Right ventricle myocardium inferior (tissue), 1 donor: ENCODE measurements around the gene RPS26. TPM values are rescaled to one million over a fixed set of nuclear protein-coding genes. Genes with fewer than 3 reads are reported as not detected.
"Not testable (repeated sequence)": the region's sequence is repeated elsewhere in the genome, so short reads cannot be mapped to it uniquely, and the experiment has no call there.

Experiments
- ATAC-seq: fragments of 200-7000 bp; cut with Tn5 transposase; one replicate; pipeline ENCODE4 v1.9.1; 2020; ENCODE audit warnings: mild to moderate bottlenecking, moderate library complexity
- DNase-seq: peaks from one replicate; pipeline ENCODE4 v3.0.0; 2021; ENCODE audit errors: missing footprints
- intact Hi-C: fragments of 100-400 bp; cut with DNase I; formaldehyde crosslinking; loops from one replicate; pipeline ENCODE4 v1.11.0; 2022
- total RNA-seq: library from RNA; stranded (reverse); fragmentation: NEBNext Ultra II Directional; extraction: Animal tissue kit (Norgen Biotek cat#: 25700); gene quantifications from one replicate; pipeline ENCODE4 v1.2.1, GENCODE V29; 2021
- donor health status: DM: no; HTN: yes; CAD: no; lungs with severe emphysema.

RPS26 gene
- total RNA-seq, 1 donor from 2014 or later = 35.5 TPM

DNA sequence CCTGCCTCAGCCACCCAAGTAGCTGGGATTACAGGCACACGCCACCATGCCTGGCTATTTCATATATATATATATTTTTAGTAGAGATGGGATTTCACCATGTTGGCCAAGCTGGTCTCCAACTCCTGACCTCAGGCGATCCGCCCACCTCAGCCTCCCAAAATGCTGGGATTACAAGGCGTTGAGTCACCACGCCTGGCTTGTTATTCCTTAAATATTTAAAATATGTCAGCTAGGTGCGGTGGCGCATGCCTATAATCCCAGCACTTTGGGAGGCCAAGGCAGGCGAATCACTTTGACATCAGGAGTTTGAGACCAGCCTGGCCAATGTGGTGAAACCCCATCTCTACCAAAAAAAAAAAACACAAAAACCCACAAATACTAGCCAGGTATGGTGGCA lies 18.2 kb downstream of the RPS26 start:
- DNase-seq, ATAC-seq, intact Hi-C loops: not testable (repeated sequence)

DNA sequence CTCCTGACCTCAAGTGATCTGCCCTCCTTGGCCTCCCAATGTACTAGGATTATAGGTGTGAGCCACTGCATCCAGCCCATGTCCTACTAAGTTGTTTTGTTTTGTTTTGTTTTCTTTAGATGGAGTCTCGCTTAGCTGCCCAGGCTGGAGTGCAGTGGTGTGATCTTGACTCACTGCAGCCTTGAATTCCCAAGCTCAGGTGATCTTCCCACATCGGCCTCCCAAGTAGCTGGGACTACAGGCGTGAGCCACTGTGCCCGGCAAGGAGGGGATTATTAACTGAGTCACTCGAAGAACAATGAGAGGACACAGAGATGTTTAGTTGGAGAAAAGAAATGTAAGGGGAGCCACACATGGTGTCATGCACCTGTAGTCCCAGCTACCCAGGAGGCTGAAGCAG lies 20.3 kb downstream of the RPS26 start:
- intact Hi-C loops = no loop called here
- ATAC-seq = no peak
- DNase-seq = no peak

DNA sequence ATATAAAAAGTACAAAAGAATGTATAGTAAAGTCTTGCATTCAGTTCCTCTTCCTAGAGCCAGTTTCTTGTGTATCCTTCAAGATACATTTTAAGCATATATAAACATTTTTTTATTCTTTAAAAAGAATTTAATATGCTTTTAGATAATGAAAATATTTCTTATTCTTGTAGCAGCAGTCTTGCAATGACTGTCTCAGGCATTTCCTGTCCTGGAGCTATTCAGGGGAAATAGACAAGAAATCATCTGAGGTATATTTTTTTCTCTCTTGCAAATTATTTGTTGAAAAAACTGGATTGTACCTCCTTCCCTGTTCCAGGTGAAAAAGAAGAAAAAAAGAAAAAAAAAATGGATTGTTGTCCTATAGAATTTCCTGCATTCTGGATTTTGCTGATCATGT lies 21.3 kb downstream of the RPS26 start:
- intact Hi-C loops = no loop called here
- no peak for DNase-seq
- ATAC-seq = no peak

DNA sequence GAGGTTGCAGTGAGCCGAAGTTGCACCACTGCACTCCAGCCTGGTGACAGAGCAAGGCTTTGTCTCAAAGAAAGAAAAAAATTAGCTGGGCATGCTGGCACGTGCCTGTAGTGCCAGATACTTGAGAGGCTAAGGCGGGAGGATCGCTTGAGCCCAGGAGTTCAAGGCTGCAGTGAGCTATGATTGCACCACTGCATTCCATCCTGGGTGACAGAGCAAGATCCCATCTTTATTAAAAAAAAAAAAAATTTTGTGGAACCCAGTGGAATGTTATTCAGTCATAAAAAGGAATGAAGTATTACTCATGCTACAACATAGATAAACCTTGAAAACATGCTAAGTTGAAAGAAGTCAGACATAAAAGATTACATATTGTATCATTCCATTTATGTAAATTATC lies 29.9 kb downstream of the RPS26 start:
- ATAC-seq = no peak
- intact Hi-C loops = no loop called here
- DNase-seq = no peak

DNA sequence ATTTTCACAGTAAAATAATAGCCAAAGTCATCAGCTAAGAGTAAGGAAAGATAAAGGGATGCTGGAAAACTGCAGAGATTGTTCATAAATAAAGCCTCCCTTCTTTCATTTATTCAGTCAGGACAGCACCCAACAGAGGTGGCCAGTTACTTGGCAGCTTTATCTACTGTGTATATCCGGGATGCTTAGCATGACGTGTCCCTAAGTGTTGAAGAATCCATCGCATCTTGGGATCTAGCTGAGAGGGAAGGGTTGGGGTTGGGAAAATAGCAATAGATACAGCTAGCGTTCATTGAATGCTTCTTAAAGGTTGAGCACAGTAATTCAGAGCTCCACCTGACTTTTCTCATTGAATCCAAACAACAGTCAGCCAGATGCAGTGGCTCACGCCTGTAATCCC lies 32.7 kb downstream of the RPS26 start:
- DNase-seq = no peak
- intact Hi-C loops = no loop called here
- no peak for ATAC-seq

DNA sequence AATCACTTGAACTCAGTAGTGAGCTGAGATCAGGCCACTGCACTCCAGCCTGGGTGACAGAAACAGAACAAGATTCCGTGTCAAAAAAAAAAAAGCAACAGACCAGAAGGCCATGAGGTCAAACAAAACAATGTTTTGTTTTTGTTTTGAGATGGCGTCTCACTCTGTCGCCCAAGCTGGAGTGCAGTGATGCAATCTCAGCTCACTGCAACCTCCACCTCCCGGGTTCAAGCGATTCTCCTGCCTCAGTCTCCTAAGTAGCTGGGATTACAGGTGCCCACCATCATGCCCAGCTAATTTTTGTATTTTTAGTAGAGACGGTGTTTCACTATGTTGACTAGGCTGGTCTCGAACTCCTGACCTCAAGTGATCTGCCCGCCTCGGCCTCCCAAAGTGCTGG lies 36.2 kb downstream of the RPS26 start:
- DNase-seq, ATAC-seq, intact Hi-C loops: not testable (repeated sequence)

DNA sequence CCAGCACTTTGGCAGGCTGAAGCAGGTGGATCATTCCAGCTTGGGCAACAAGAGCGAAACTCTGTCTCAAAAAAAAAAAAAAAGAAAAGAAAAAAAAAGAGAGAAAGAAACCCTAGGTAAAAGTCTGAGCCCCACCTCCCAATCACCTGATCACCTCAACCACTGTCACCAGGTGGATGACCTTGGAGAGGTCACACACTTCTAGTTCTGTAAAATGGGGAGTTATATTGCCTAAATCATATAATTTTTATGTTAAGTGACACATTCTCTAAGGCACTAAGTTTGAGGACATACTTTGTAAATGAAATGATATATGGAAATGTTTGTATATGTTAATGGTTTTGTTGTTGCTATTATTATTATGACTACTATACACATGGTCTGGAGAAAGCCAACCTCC lies 36.7 kb downstream of the RPS26 start:
- ATAC-seq (no peak), DNase-seq (no peak)
- intact Hi-C loops = no loop called here

DNA sequence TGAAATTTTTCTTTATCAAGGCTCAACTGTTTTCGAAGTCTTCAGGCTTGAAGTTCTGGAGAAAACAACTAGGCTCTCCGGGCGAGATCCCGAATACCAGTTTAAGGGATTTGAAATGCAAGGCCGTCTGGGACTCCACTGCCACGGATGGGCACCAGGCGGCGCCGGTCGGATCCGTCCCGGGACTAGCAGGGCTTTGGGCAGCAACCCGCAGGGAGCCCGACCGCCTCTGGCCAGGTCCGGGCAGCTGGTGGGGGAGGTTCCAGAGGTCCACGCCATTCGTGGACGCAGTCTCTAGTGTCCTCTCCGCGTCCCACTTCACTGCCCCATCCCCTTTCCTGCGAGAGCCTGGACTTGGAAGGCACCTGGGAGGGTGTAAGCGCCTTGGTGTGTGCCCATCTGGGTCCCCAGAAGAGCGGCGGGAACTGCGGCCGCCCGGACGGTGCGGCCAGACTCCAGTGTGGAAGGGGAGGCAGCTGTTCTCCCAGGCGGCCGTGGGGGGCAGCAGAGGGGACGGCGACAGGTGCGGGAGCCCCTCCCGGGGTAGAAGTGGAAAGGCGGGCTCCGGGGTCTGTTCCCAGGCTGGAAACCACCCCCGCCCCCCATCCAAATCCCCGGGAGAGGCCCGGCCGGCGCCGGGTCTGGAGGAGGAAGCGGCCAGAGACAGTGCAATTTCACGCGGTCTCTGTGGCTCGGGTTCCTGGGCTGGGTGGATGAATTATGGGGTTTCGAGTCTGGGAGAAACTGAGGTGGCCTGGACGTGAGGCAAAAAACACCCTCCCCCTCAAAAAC lies 37.4 kb downstream of the RPS26 start:
- DNase-seq (peak; percentile 89), ATAC-seq (peak; percentile 87)
- intact Hi-C loops = loop anchor here (1.0 kb wide), 2 partner anchors 25 to 37 kb away; partner anchors contain the start of genes PA2G4 and RPL41

DNA sequence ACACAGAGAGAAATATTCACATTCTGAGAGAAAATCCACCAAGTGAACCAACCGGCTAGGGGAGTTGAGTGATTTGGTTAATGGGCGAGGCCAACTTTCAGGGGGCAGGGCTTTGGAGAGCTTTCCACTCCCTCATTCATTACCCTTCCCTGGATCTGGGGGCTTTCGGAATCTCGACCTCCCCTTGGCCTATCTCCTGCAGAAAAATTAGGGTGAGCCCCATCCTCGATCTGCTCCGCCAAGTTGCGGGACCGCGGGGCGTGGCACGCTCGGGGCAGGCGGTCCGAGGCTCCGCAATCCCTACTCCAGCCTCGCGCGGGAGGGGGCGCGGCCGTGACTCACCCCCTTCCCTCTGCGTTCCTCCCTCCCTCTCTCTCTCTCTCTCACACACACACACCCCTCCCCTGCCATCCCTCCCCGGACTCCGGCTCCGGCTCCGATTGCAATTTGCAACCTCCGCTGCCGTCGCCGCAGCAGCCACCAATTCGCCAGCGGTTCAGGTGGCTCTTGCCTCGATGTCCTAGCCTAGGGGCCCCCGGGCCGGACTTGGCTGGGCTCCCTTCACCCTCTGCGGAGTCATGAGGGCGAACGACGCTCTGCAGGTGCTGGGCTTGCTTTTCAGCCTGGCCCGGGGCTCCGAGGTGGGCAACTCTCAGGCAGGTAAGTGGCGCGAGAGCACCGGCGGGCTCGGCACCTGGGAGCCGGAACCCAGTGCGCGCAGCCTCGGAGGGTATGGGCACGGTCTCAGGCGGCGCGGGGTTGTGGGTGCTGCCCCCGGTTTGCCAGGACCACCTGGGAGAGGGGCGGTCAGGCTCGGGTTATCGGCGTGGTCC lies 38.2 kb downstream of the RPS26 start, which contains the start of gene ERBB3:
Gene ERBB3 (plus strand): TSS at position 443 of the 833 bp plus-strand sequence. CDS start 136 bp downstream, at position 579.
- intact Hi-C loops = loop anchor here (1.0 kb wide), 2 partner anchors 24 to 36 kb away; partner anchors contain the start of genes PA2G4 and RPL41
- peak; percentile 85 for DNase-seq
- peak; percentile 87 for ATAC-seq

DNA sequence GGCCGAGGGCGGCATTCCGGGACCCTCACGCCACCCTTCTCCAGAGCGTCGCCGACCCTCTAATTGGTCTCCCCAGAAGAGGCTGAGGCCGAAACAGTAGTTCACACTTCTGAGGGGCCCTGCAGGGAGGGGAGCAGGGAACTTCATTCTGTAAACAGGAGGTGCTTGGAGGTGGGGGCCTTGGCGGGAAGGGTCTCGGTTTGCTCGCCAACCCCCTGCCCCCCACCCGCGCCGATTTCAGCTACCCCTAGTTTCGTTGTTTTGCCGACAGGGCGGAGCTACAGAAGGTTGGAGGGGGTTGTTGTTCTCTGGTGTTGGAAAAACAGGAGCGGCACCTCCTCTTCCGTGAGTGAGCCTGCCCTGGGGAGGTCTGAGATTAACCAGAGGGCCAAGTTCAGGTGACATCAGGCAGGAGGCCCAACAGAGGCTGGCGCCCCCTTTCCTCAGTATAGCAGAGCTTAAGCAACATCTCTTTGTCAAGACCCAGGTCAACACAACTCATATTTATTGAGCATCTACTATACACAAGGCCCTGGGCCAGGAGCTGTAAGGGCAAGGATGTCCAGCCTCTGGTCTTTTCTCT lies 38.9 kb downstream of the RPS26 start:
- ATAC-seq (no peak), DNase-seq (no peak)
- intact Hi-C loops = no loop called here

DNA sequence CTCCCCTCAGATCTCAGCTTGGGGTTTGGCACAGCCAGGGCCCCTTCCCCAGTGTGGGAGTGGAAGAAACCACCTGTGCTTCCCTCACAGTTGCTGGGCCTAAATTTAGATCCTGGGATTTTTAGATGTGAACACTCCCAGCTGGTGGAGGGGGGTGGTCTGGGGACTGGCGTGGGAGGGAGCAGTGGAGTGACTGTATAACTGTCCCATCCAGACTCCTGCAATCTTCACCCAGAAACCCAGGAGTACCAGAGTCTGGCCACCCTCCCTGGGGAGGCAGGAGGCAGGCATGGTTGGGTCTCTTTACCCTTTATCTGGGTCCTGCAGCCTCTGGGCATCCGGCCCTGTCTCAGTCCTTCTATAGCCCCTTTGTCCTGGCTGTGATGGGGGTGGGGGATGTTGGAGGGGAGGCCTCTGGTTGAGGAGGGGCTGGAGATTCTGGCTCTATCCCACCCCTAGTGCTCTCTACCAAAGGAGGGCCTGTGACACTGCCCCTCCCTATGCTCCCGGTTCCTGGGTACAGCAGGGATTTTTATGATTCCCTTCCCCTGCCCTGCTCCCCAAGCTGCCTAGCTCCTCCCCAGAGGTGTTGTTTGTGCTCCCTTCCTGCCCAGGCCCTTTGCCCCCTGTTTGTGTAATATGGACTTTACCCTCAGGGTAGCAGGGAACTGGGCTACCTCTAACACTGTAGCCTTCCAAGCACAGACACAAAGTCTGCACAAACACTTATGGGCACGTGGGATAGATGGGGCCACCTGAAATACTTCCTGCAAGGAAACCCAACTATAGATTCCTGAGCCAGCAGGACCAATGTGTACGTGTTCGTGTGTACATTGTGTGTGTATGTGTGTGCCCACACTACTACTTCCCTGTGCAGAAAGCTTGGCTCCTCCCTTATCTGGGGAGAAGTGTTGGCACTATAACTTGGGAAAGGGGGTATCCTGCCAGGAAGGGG lies 40.0 kb downstream of the RPS26 start:
- ATAC-seq (no peak), DNase-seq (no peak)
- intact Hi-C loops = no loop called here

DNA sequence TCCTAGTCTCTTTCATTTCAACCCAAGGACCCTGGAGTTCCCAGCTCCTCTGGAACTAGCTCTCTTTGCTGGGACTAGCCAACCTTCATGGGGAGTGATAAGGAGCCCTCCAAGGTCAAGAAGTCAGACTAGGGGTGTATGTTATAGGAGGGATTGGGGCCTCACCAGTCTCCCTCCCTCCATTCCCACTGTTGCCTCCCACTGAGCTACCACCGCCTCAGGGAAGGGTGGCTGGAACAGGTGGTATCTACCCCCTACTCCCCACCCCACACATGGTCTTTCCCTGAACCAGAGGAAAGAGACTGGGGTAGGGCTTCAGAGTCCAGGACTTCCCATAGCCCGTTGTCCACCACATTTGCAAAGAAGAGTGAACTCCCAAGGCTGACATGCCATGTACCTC lies 40.7 kb downstream of the RPS26 start:
- intact Hi-C loops = no loop called here
- ATAC-seq (no peak), DNase-seq (no peak)

DNA sequence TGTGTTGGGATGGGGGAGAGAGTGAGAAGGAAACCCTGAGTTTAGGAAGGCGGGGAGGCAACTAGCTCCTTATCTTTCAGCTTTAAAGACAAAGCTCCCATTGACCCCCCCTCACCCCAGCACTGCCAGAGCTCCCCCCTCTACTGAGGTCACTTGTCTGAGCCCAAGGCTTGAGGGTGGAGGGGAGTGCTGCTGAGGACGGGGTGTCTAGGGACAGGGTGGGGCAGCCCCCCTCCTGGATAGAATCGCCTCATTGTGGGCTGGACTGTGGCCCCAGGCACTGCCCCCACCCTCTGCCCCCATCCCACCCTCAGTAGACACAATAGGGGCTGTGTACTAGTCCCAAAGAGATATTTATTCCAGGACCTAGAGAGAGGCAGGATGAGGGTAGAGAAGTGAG lies 41.2 kb downstream of the RPS26 start:
- intact Hi-C loops = no loop called here
- no peak for DNase-seq
- ATAC-seq = no peak

DNA sequence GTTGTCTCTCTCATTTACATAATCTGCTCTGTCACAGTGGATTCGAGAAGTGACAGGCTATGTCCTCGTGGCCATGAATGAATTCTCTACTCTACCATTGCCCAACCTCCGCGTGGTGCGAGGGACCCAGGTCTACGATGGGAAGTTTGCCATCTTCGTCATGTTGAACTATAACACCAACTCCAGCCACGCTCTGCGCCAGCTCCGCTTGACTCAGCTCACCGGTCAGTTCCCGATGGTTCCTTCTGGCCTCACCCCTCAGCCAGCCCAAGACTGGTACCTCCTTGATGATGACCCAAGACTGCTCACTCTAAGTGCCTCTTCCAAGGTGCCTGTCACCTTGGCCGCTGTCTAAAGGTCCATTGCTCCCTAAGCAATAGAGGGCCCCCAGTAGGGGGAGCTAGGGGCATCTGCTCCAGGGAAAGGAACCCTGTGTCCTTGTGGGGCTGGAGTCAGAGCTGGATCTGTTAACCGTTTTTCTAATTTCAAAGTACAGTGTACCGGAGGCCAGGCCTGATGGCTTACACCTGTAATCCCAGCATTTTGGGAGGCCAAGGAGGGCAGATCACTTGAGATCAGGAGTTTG lies 43.3 kb downstream of the RPS26 start:
- intact Hi-C loops = no loop called here
- ATAC-seq (no peak), DNase-seq (no peak)

DNA sequence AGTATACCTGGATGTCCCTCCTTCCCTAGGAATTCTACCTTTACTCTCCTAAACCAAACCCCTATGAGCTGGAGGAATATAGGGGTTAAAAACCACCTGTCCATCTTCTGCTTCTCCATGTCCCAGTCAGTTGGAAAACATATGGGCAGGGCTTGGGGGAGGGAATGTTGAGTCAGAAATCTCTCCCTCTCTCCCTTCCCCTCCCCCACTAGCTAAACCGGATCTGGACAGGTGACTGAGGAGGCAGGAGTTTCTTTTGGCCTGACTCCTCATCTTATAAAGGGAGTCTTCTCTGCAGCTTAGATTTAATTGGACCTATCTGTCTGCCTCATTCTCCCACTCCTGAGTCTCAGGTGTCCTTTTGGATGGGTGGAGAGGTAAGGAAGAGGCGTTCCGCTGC lies 44.4 kb downstream of the RPS26 start:
- DNase-seq (no peak), ATAC-seq (no peak)
- intact Hi-C loops = no loop called here

DNA sequence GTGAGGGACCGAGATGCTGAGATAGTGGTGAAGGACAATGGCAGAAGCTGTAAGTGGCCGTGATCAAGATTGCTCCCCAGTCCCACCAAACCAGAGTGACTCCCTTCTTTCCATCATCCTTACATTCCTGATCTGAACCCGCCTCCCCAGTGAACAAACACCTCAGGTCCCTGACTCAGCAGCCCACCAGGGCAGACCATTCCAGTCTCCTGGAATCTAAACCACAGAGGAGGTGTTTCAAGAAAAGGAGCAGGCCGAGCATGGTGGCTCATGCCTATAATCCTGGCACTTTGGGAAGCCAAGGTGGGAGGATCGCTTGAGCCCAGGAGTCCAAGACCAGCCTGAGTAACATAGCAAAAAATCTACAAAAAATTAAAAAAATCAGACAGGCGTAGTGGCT lies 44.9 kb downstream of the RPS26 start:
- ATAC-seq (no peak), DNase-seq (no peak)
- intact Hi-C loops = no loop called here

DNA sequence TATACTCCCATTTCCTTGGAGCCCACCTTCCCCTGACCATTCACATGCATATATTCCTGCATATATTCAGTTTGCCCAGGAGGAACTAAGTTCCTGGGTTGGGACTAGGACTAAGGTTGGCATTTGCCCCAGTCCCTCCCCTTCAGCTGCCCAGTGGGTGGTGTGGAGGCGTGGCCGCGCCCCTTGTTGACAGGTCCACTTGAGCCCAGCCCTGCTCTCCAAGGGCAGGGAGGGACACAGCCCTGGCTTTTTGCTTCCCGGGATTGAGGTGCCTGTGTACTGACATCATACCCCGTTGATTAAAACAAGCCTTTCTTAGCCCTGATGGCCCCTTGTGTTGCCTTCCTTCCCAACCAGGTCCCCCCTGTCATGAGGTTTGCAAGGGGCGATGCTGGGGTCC lies 45.5 kb downstream of the RPS26 start:
- intact Hi-C loops = no loop called here
- ATAC-seq = peak; percentile 94
- DNase-seq = peak; percentile 89
